Cerebellar cortex (tissue), 1 donor: ENCODE measurements around the gene MYL5.
"Not testable (repeated sequence)": the region's sequence is repeated elsewhere in the genome, so short reads cannot be mapped to it uniquely, and the experiment has no call there.

Experiments
- DNase-seq: peaks from one replicate; pipeline ENCODE4 v3.0.0-alpha.2; 2015; ENCODE audit warnings: low spot score

The MYL5 gene

GRCh38 chr4:669806-670559 is 4.4 kb upstream of the MYL5 start:
- not testable (repeated sequence) for DNase-seq

- no peak for DNase-seq
Observed at GRCh38 chr4:671769-672168, 2.6 kb upstream of the MYL5 start.

GRCh38 chr4:673349-674091 is 822 bp upstream of the MYL5 start:
- DNase-seq: no peak

GRCh38 chr4:675036-675882 is 917 bp downstream of the MYL5 start:
- no peak for DNase-seq

GRCh38 chr4:675980-676870 is 1.9 kb downstream of the MYL5 start:
- DNase-seq: no peak

- no peak for DNase-seq
Observed at GRCh38 chr4:676871-677235, 2.5 kb downstream of the MYL5 start.

- no peak for DNase-seq
Observed at GRCh38 chr4:677431-678293, 3.3 kb downstream of the MYL5 start.

- DNase-seq: no peak
Observed at GRCh38 chr4:678331-679103, 4.2 kb downstream of the MYL5 start.

GRCh38 chr4:679104-679481 is 4.8 kb downstream of the MYL5 start:
- no peak for DNase-seq

- DNase-seq: no peak
Observed at GRCh38 chr4:679629-680028, 5.3 kb downstream of the MYL5 start.

GRCh38 chr4:680091-680490 is 5.7 kb downstream of the MYL5 start:
- DNase-seq: no peak

- DNase-seq: no peak
Observed at GRCh38 chr4:680551-680927, 6.2 kb downstream of the MYL5 start.

- DNase-seq: peak; percentile 29
Observed at GRCh38 chr4:680928-681645, 6.7 kb downstream of the MYL5 start.

- no peak for DNase-seq
Observed at GRCh38 chr4:681736-682451, 7.6 kb downstream of the MYL5 start.

GRCh38 chr4:682490-683172 is 8.3 kb downstream of the MYL5 start:
- no peak for DNase-seq

- no peak for DNase-seq
Observed at GRCh38 chr4:683247-683897, 9.0 kb downstream of the MYL5 start.

GRCh38 chr4:683982-684622 is 9.8 kb downstream of the MYL5 start:
- peak; percentile 65 for DNase-seq
